HepG2 (cell line): ENCODE results near the gene PLEKHH1. TPM values are rescaled to one million over a fixed set of nuclear protein-coding genes. Genes with fewer than 3 reads are reported as not detected.

Source experiments
- ATAC-seq: fragments of 200-7000 bp; cut with Tn5 transposase; 3 replicates; pipeline ENCODE4 v1.9.1; 2020; ENCODE audit warnings: mild to moderate bottlenecking, moderate library complexity
- BruUV-seq: library from RNA; stranded (reverse); fragments of 400-500 nt; replicated peaks from 2 replicates; lab custom pipeline; 2021; lab: Mats Ljungman, UMichigan
- CTCF ChIA-PET: fragments of 300-600 bp; formaldehyde crosslinking; extraction: SDS; loops from one replicate; lab custom pipeline; 2021; ENCODE audit warnings: low total read pairs, inconsistent platforms, low intra/inter-chr PET ratio; lab: Yijun Ruan, JAX
- POLR2A ChIA-PET: fragments of 350-600 bp; sonication (Branson Sonifier 250); formaldehyde crosslinking; loops from one replicate; lab custom pipeline; 2020; ENCODE audit warnings: antibody characterized with exemption, inconsistent platforms; lab: Yijun Ruan, JAX
- DNase-seq: peaks from one replicate; pipeline ENCODE4 v3.0.0-alpha.2; 2015; ENCODE audit warnings: low spot score
- FAIRE-seq: peaks from 3 replicates; lab custom pipeline; 2011; peaks lifted over from hg19 to GRCh38; lab: Jason Lieb, UNC
- H2AFZ ChIP-seq: one replicate; pipeline ENCODE4 v1.6.1; 2011; ENCODE audit warnings: low read length, inconsistent platforms
- H3K27ac ChIP-seq: fragments of 300-600 bp; 3 replicates; pipeline ENCODE4 v1.8.0; 2011; ENCODE audit warnings: mixed run types, mild to moderate bottlenecking, mixed read lengths, low read length, inconsistent platforms; ENCODE audit not compliant: insufficient read depth; ENCODE audit errors: extremely low read length
- H3K27me3 ChIP-seq, 2 experiments: fragments of 200-600 bp in 1 of 2; 2 replicates in 1 of 2; 3 replicates in 1 of 2; pipeline versions ENCODE4 v1.6.0 to v1.8.0; 2011; ENCODE audit warnings: low read length in 2 of 2, mild to moderate bottlenecking in 2 of 2, moderate library complexity in 2 of 2, inconsistent platforms in 1 of 2; ENCODE audit not compliant: insufficient read depth in 2 of 2, control insufficient read depth in 1 of 2
- H3K36me3 ChIP-seq, 2 experiments: fragments of 200-600 bp in 1 of 2; replicated peaks in 1 of 2; 2 replicates in 1 of 2; 3 replicates in 1 of 2; pipeline versions ENCODE4 v1.5.1 to v1.8.0; 2011; ENCODE audit warnings: low read length in 2 of 2, inconsistent platforms in 1 of 2; ENCODE audit not compliant: insufficient read depth in 2 of 2, control insufficient read depth in 1 of 2
- H3K4me1 ChIP-seq: 2 replicates; pipeline ENCODE4 v1.5.1; 2012; ENCODE audit warnings: low read length, inconsistent platforms; ENCODE audit not compliant: insufficient read depth
- H3K4me2 ChIP-seq: 2 replicates; pipeline ENCODE4 v1.6.0; 2011; ENCODE audit warnings: low read depth, low read length, inconsistent platforms
- H3K4me3 ChIP-seq, 3 experiments: fragments of 200-600 bp in 1 of 3; sonication (generic), shearing (Covaris generic) in 1 of 3; replicated peaks in 1 of 3; 2 replicates each; pipeline ENCODE4 v1.5.1; 2011 to 2016; ENCODE audit warnings: low read length in 3 of 3, inconsistent platforms in 2 of 3, low read depth in 2 of 3, mild to moderate bottlenecking in 2 of 3, control low read depth in 1 of 3, mixed read lengths in 1 of 3; ENCODE audit not compliant: insufficient read depth in 1 of 3
- H3K79me2 ChIP-seq: one replicate; pipeline ENCODE4 v1.6.1; 2011; ENCODE audit warnings: low read length, inconsistent platforms; ENCODE audit not compliant: insufficient read depth
- H3K9ac ChIP-seq: 2 replicates; pipeline ENCODE4 v1.6.0; 2011; ENCODE audit warnings: mild to moderate bottlenecking, low read depth, low read length, inconsistent platforms; ENCODE audit not compliant: insufficient read depth
- H3K9me3 ChIP-seq: 2 replicates; pipeline ENCODE4 v1.5.1; 2012; ENCODE audit warnings: mild to moderate bottlenecking, low read length
- H4K20me1 ChIP-seq: 2 replicates; pipeline ENCODE4 v1.6.0; 2011; ENCODE audit warnings: inconsistent platforms, mild to moderate bottlenecking, low read length, moderate library complexity; ENCODE audit not compliant: insufficient read depth
- AHR ChIP-seq: IDR thresholded peaks from 2 replicates; pipeline ENCODE4 v1.6.1; 2018; ENCODE audit warnings: missing genetic modification reagents, missing compliant biosample characterization
- EP300 ChIP-seq, 3 experiments: sonication (generic) in 1 of 3; formaldehyde crosslinking in 1 of 3; IDR thresholded peaks; 2 replicates each; pipeline versions ENCODE4 v1.5.1 to v1.6.1; 2011 to 2020; ENCODE audit warnings: low read depth in 2 of 3, low read length in 2 of 3, borderline replicate concordance in 1 of 3, improper control_type of control experiment in 1 of 3, mild to moderate bottlenecking in 1 of 3, missing genetic modification reagents in 1 of 3, moderate library complexity in 1 of 3
- ETV5 ChIP-seq: IDR thresholded peaks from 2 replicates; pipeline ENCODE4 v1.6.1; 2018; ENCODE audit warnings: missing biosample characterization, missing genetic modification reagents, inconsistent platforms, borderline replicate concordance
- FOXA3 ChIP-seq: IDR thresholded peaks from 2 replicates; pipeline ENCODE4 v1.6.1; 2016; ENCODE audit warnings: missing genetic modification reagents, missing compliant biosample characterization
- HDAC2 ChIP-seq: sonication (generic); formaldehyde crosslinking; IDR thresholded peaks from 2 replicates; pipeline ENCODE4 v1.4.0; 2020; ENCODE audit warnings: missing genetic modification reagents
- MAFG ChIP-seq: sonication (generic); formaldehyde crosslinking; IDR thresholded peaks from 2 replicates; pipeline ENCODE4 v1.5.1; 2020; ENCODE audit warnings: mild to moderate bottlenecking, missing genetic modification reagents
- MXI1 ChIP-seq: IDR thresholded peaks from 3 replicates; pipeline ENCODE4 v1.6.1; 2012; ENCODE audit warnings: low read depth, low read length, inconsistent platforms, borderline replicate concordance
- NR2F2 ChIP-seq: IDR thresholded peaks from 2 replicates; pipeline ENCODE4 v1.6.1; 2012; ENCODE audit warnings: low read depth, inconsistent platforms, borderline replicate concordance
- RFXANK ChIP-seq: IDR thresholded peaks from 2 replicates; pipeline ENCODE4 v1.6.1; 2016
- SETDB1 ChIP-seq: sonication (generic); formaldehyde crosslinking; IDR thresholded peaks from 2 replicates; pipeline ENCODE4 v1.5.1; 2020; ENCODE audit warnings: missing genetic modification reagents, mild to moderate bottlenecking, borderline replicate concordance
- ZNF350 ChIP-seq: sonication (generic); formaldehyde crosslinking; IDR thresholded peaks from 2 replicates; pipeline ENCODE4 v1.4.0; 2020; ENCODE audit warnings: mild to moderate bottlenecking, low read depth, missing genetic modification reagents, borderline replicate concordance
- ZNF460 ChIP-seq: sonication (generic); formaldehyde crosslinking; IDR thresholded peaks from 2 replicates; pipeline ENCODE4 v1.5.1; 2020; ENCODE audit warnings: missing genetic modification reagents, mild to moderate bottlenecking, borderline replicate concordance
- ZNF576 ChIP-seq: sonication (generic); formaldehyde crosslinking; IDR thresholded peaks from 2 replicates; pipeline ENCODE4 v1.4.0; 2020; ENCODE audit warnings: mild to moderate bottlenecking, missing genetic modification reagents
- ZNF790 ChIP-seq: sonication (generic); formaldehyde crosslinking; IDR thresholded peaks from 2 replicates; pipeline ENCODE4 v1.8.0; 2022; ENCODE audit warnings: missing genetic modification reagents, mild to moderate bottlenecking, borderline replicate concordance
- ZSCAN29 ChIP-seq: sonication (generic); formaldehyde crosslinking; conservative IDR thresholded peaks from 2 replicates; pipeline ENCODE4 v1.4.0; 2020; ENCODE audit warnings: mild to moderate bottlenecking, missing genetic modification reagents
- WGBS: methylation state at CpG from one replicate; pipeline ENCODE4 v1.1.6; 2017; ENCODE audit warnings: low lambda C conversion rate; 5-methylcytosine and 5-hydroxymethylcytosine counted together
- in situ Hi-C: cut with HindIII; loops from 2 replicates; pipeline ENCODE4 v1.10.0; 2017; ENCODE audit warnings: low pct_unique_long_range_greater_than_20kb; ENCODE audit not compliant: extremely low pct_ligation_motif_present
- intact Hi-C: fragments of 100-400 bp; cut with micrococcal nuclease; formaldehyde crosslinking; loops from one replicate; pipeline ENCODE4 v1.10.0; 2022; ENCODE audit not compliant: unreplicated experiment
- polyA plus RNA-seq, 8 experiments: library from polyadenylated mRNA; depleted of rRNA in 3 of 8; stranded (reverse) in 7 of 8; unstranded in 1 of 8; fragments of >200 nt; fragmentation: Illumina TruSeq in 4 of 8; extraction: Trizol in 4 of 8; gene quantifications; 2 replicates each; pipeline versions ENCODE4 v1.2.1 to v1.2.3, GENCODE V29; 2011 to 2016; ENCODE audit warnings: low read depth in 4 of 8, missing spikeins in 1 of 8, mixed read lengths in 1 of 8; ENCODE audit not compliant: insufficient read depth in 1 of 8
- total RNA-seq, 5 experiments: library from RNA; depleted of rRNA; stranded (reverse); fragments of >200 nt; fragmentation: Illumina TruSeq; extraction: Trizol; gene quantifications; 2 replicates each; pipeline ENCODE4 v1.2.3, GENCODE V29; 2016; ENCODE audit warnings: low read depth in 1 of 5
- TF ChIP-seq, protein P1 (sequence below): sonication (generic); formaldehyde crosslinking; IDR thresholded peaks from 2 replicates; pipeline ENCODE4 v1.5.0; 2020; ENCODE audit warnings: mild to moderate bottlenecking, missing genetic modification reagents, moderate library complexity
- TF ChIP-seq, protein P2 (sequence below): sonication (generic); formaldehyde crosslinking; IDR thresholded peaks from 2 replicates; pipeline ENCODE4 v1.8.1; 2023; ENCODE audit warnings: missing genetic modification reagents, inconsistent platforms, borderline replicate concordance

The PLEKHH1 gene
- total and polyA plus RNA-seq, 2 of the 13 experiments (the other 11 are each of a cell fraction or from before 2014, with no cell fraction given): 8.6 to 15.8 TPM

- TF ChIP-seq, protein P1, sequence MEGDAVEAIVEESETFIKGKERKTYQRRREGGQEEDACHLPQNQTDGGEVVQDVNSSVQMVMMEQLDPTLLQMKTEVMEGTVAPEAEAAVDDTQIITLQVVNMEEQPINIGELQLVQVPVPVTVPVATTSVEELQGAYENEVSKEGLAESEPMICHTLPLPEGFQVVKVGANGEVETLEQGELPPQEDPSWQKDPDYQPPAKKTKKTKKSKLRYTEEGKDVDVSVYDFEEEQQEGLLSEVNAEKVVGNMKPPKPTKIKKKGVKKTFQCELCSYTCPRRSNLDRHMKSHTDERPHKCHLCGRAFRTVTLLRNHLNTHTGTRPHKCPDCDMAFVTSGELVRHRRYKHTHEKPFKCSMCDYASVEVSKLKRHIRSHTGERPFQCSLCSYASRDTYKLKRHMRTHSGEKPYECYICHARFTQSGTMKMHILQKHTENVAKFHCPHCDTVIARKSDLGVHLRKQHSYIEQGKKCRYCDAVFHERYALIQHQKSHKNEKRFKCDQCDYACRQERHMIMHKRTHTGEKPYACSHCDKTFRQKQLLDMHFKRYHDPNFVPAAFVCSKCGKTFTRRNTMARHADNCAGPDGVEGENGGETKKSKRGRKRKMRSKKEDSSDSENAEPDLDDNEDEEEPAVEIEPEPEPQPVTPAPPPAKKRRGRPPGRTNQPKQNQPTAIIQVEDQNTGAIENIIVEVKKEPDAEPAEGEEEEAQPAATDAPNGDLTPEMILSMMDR (CRISPR knock-in tag): peak; percentile 15; the same call in 1 of the 2 replicates
- TF ChIP-seq EP300 (IDR thresholded peaks at IDR 0.05; ENCODE audit: low read depth in 2 of 2, low read length in 2 of 2): no peak
- 0 out of 2 replicates have a peak, but pooled peaks have one; percentile 14 for TF ChIP-seq EP300 (CRISPR knock-in tag; IDR thresholded peaks at IDR 0.05; ENCODE audit: borderline replicate concordance)
- TF ChIP-seq ZSCAN29 (CRISPR knock-in tag): 0 out of 2 replicates have a peak, but pooled peaks have one; percentile 25
Measured at GRCh38 chr14:67532998-67533753, at the start of gene PLEKHH1 (continued).

DNA sequence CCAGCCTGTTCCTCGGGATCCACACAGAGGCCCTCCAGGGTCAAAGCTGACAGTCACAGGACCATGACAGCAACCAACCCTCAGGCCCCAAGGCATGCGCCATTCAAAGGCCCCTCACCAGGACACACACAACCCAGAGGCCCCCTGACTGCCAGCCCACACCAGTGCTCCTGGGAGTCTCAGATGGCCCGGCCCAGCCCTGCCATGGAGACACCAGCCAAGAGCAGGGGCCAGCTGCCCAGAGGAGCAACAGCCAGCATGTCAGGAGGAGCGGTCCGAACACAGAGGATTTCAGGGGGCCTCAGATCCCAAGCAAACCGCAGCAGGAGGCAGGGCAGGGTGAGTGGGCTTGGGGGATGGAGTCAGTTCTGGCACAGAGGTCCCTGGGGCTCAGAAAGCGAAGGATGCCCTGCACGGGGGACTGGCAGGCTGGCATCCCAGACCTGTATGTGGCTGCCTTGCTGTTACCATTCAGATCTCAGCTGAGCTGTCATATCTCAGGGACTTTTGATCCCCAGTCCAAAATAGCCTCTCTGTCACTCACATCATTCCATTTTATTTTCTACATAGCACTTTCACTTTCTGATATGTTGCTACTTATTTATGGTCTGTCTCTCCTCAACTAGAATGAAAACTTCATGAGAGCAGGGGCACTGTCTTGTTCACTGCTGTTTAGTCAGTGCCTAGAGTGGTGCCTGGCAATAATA lies 49.4 kb upstream of the PLEKHH1 start:
- CTCF ChIA-PET: no interaction called here
- FAIRE-seq (no peak), ATAC-seq (peak; percentile 10; the same call in 2 of the 3 replicates), DNase-seq (no peak)
- intact Hi-C loops: no loop called here
- Histone ChIP-seq H3K27me3 (peaks cover 0 to 14% of the 10 kb centered on the region in 2 experiments; a peak in 2 of 5 replicates), H4K20me1 (no peaks in the 10 kb centered on the region), H3K27ac (no peak overlapping the region), H2AFZ (no peak overlapping the region), H3K4me1 (peaks cover 11% of the 10 kb centered on the region), H3K4me2 (peak overlapping the region; percentile 20; the same call in 1 of the 2 replicates), H3K9ac (no peak overlapping the region), H3K79me2 (no peaks in the 10 kb centered on the region), H3K4me3 (no peak overlapping the region; a peak in 1 of 6 replicates), H3K9me3 (no peaks in the 10 kb centered on the region), H3K36me3 (no peaks in the 10 kb centered on the region)
- no TSS peak for BruUV-seq
- 33% methylated on average over 6 of the region's 8 CpGs for WGBS
- POLR2A ChIA-PET: no interaction called here
- in situ Hi-C loops: no loop called here
- no peak for TF ChIP-seq NR2F2
- no peak for TF ChIP-seq HDAC2 (CRISPR knock-in tag)
- TF ChIP-seq MXI1: no peak
- TF ChIP-seq SETDB1 (CRISPR knock-in tag): no peak
- no peak for TF ChIP-seq MAFG (CRISPR knock-in tag)
- no peak for TF ChIP-seq AHR (CRISPR knock-in tag)
- no peak for TF ChIP-seq ZNF576 (CRISPR knock-in tag)
- no peak for TF ChIP-seq ETV5
- no peak for TF ChIP-seq ZNF790 (CRISPR knock-in tag)
- no peak for TF ChIP-seq FOXA3 (CRISPR knock-in tag)
- TF ChIP-seq EP300 (IDR thresholded peaks at IDR 0.05; ENCODE audit: low read depth in 2 of 2, low read length in 2 of 2): no peak
- no peak for TF ChIP-seq EP300 (CRISPR knock-in tag; IDR thresholded peaks at IDR 0.05; ENCODE audit: borderline replicate concordance)
- TF ChIP-seq ZNF350 (CRISPR knock-in tag): no peak
- no peak for TF ChIP-seq ZNF460 (CRISPR knock-in tag)
- TF ChIP-seq, protein P2, sequence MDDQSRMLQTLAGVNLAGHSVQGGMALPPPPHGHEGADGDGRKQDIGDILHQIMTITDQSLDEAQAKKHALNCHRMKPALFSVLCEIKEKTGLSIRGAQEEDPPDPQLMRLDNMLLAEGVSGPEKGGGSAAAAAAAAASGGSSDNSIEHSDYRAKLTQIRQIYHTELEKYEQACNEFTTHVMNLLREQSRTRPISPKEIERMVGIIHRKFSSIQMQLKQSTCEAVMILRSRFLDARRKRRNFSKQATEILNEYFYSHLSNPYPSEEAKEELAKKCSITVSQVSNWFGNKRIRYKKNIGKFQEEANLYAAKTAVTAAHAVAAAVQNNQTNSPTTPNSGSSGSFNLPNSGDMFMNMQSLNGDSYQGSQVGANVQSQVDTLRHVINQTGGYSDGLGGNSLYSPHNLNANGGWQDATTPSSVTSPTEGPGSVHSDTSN (CRISPR knock-in tag): no peak
- TF ChIP-seq RFXANK (CRISPR knock-in tag): no peak
